Right hindlimb (tissue), 1 donor: Measurements from ENCODE around the gene MXD4.
"Not testable (repeated sequence)": the region's sequence is repeated elsewhere in the genome, so short reads cannot be mapped to it uniquely, and the experiment has no call there.

Experiments
- DNase-seq: peaks from one replicate; pipeline ENCODE4 v3.0.0-alpha.2; 2018

MXD4 gene

DNA sequence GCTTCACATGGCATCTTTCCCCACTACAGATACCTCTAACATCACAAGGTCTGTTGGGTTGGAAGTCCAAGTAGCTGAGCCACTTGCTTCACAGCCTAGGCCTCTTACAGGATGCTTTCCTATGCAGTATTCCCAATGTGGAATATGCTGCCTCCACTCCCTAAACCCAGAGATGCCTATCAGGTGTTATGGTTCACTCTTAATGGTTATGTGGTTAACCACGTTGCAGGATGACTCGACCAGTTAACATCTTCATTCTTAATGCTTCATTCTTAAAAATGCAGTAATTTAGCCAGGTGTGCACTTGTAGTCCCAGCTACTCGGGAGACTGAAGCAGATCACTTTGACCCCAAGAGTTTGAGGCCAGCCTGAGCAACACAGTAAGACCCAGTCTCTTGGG lies 44.2 kb downstream of the MXD4 start:
- DNase-seq, result no peak

DNA sequence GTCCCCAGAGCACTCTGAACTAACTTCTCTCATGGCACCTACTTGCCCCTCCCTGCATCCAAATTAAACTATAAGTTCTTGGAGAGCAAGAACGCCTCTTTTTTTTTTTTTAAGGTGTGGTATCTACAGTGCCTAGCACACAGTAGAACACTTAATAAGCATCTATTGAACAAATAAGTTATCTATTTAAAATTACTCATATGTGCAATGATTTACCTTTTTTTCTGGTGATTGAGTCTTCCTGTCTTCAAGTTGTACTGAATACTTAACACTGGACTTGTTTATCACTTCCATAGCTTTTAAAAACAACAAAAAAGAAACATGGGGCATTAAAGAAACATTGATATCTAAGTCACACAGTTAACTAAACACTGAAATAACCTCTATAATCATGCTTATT lies 49.1 kb downstream of the MXD4 start:
- no peak for DNase-seq

DNA sequence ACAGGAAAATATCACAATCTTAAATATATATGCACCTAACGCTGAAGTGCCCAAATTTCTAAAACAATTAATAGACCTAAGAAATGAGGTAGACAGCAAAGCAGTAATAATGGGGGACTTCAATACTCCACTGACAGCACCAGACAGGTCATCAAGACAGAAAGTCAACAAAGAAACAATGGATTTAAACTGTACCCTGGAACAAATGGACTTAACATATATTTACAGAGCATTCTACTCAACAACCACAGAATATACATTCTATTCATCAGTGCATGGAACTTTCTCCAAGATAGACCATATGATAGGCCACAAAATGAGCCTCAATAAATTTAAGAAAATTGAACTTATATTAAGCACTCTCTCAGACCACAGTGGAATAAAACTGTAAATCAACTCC lies 59.1 kb downstream of the MXD4 start:
- not testable (repeated sequence) for DNase-seq
